Ishikawa (cell line): ENCODE data around the gene KIRREL3.

Experiments used
- CEBPB ChIP-seq: IDR thresholded peaks from 2 replicates; pipeline ENCODE4 v1.6.1; 2012
- CREB1 ChIP-seq: IDR thresholded peaks from 2 replicates; pipeline ENCODE4 v1.6.1; 2012; ENCODE audit warnings: low read depth
- EGR1 ChIP-seq: IDR thresholded peaks from 2 replicates; pipeline ENCODE4 v1.6.1; 2012
- EP300 ChIP-seq: IDR thresholded peaks from 2 replicates; pipeline ENCODE4 v1.6.1; 2012; ENCODE audit warnings: borderline replicate concordance
- FOXM1 ChIP-seq: IDR thresholded peaks from 2 replicates; pipeline ENCODE4 v1.6.1; 2012; ENCODE audit warnings: low read depth, borderline replicate concordance
- MAX ChIP-seq: IDR thresholded peaks from 2 replicates; pipeline ENCODE4 v1.6.1; 2012
- NFIC ChIP-seq: IDR thresholded peaks from 2 replicates; pipeline ENCODE4 v1.6.1; 2012
- RAD21 ChIP-seq: IDR thresholded peaks from 2 replicates; pipeline ENCODE4 v1.6.1; 2012; ENCODE audit warnings: low read depth
- TAF1 ChIP-seq: IDR thresholded peaks from 2 replicates; pipeline ENCODE4 v1.6.1; 2012; ENCODE audit warnings: low read depth, mild to moderate bottlenecking
- TCF12 ChIP-seq: IDR thresholded peaks from 2 replicates; pipeline ENCODE4 v1.6.1; 2012; ENCODE audit warnings: low read depth
- TEAD4 ChIP-seq: IDR thresholded peaks from 2 replicates; pipeline ENCODE4 v1.6.1; 2012
- YY1 ChIP-seq: IDR thresholded peaks from 2 replicates; pipeline ENCODE4 v1.6.1; 2012; ENCODE audit warnings: low read depth
- ZBTB7A ChIP-seq: IDR thresholded peaks from 2 replicates; pipeline ENCODE4 v1.6.1; 2012; ENCODE audit warnings: low read depth
- TF ChIP-seq, protein P1 (sequence below): IDR thresholded peaks from 2 replicates; pipeline ENCODE4 v1.6.1; 2012
- TF ChIP-seq, protein P2 (sequence below): IDR thresholded peaks from 2 replicates; pipeline ENCODE4 v1.6.1; 2012; ENCODE audit warnings: low read depth, mild to moderate bottlenecking

KIRREL3 gene

DNA sequence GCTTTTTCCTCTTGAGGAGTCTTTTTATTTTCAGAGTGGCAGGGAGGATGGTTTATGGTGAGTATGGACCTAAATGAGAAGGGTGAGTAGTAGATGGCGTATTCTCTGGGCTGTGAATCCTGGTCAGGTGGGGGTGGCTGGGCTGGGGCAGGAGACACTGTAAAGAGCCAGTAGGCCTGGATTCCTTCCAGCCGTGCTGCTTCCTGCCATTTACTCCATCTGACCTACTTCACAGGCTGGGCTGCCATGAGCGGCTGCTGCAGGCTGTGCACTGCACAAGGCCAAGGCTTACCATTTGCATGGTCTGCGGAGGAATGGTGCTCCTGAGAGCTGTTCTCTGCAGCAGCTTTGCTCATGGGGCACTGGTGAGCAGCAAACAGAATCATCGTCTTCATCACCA, 297.6 kb downstream of the KIRREL3 start:
- TF ChIP-seq TAF1 (no peak), RAD21 (no peak), CEBPB (no peak), TEAD4 (no peak)
- TF ChIP-seq, protein P1, sequence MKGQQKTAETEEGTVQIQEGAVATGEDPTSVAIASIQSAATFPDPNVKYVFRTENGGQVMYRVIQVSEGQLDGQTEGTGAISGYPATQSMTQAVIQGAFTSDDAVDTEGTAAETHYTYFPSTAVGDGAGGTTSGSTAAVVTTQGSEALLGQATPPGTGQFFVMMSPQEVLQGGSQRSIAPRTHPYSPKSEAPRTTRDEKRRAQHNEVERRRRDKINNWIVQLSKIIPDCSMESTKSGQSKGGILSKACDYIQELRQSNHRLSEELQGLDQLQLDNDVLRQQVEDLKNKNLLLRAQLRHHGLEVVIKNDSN, result no peak

- TF ChIP-seq TAF1, result no peak
- no peak for TF ChIP-seq EP300
- TF ChIP-seq MAX, result no peak
- TF ChIP-seq, protein P2, sequence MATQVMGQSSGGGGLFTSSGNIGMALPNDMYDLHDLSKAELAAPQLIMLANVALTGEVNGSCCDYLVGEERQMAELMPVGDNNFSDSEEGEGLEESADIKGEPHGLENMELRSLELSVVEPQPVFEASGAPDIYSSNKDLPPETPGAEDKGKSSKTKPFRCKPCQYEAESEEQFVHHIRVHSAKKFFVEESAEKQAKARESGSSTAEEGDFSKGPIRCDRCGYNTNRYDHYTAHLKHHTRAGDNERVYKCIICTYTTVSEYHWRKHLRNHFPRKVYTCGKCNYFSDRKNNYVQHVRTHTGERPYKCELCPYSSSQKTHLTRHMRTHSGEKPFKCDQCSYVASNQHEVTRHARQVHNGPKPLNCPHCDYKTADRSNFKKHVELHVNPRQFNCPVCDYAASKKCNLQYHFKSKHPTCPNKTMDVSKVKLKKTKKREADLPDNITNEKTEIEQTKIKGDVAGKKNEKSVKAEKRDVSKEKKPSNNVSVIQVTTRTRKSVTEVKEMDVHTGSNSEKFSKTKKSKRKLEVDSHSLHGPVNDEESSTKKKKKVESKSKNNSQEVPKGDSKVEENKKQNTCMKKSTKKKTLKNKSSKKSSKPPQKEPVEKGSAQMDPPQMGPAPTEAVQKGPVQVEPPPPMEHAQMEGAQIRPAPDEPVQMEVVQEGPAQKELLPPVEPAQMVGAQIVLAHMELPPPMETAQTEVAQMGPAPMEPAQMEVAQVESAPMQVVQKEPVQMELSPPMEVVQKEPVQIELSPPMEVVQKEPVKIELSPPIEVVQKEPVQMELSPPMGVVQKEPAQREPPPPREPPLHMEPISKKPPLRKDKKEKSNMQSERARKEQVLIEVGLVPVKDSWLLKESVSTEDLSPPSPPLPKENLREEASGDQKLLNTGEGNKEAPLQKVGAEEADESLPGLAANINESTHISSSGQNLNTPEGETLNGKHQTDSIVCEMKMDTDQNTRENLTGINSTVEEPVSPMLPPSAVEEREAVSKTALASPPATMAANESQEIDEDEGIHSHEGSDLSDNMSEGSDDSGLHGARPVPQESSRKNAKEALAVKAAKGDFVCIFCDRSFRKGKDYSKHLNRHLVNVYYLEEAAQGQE, result no peak
- TF ChIP-seq NFIC, result no peak
- TF ChIP-seq EGR1, result no peak
- TF ChIP-seq YY1, result no peak
- TF ChIP-seq TCF12, result no peak
- no peak for TF ChIP-seq RAD21
- TF ChIP-seq TEAD4, result no peak
- no peak for TF ChIP-seq ZBTB7A
- no peak for TF ChIP-seq CREB1
These were observed 298.3 kb downstream of the KIRREL3 start for GRCh38 chr11:126702165-126702720.

DNA sequence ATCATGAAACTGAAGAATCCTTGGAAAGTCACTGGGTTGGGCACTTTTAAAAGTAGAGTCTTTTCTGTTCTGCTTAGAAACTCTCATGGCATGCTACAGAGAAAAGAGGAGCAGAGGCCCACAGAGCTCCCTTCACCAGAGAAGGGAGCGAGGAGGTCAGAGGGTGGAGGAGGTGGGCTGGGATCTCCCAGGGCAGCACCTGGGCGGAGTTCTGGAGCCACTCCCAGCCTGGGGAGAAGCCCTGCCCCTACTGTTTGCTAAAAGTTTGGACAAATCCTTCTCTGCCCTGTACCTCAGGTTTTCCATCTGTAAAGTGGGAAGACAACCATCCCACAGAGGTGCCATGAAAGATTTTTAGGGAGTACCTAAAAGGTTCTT, 299.1 kb downstream of the KIRREL3 start:
- TF ChIP-seq EGR1, result no peak
- no peak for TF ChIP-seq EP300
- no peak for TF ChIP-seq TCF12
- no peak for TF ChIP-seq CEBPB

DNA sequence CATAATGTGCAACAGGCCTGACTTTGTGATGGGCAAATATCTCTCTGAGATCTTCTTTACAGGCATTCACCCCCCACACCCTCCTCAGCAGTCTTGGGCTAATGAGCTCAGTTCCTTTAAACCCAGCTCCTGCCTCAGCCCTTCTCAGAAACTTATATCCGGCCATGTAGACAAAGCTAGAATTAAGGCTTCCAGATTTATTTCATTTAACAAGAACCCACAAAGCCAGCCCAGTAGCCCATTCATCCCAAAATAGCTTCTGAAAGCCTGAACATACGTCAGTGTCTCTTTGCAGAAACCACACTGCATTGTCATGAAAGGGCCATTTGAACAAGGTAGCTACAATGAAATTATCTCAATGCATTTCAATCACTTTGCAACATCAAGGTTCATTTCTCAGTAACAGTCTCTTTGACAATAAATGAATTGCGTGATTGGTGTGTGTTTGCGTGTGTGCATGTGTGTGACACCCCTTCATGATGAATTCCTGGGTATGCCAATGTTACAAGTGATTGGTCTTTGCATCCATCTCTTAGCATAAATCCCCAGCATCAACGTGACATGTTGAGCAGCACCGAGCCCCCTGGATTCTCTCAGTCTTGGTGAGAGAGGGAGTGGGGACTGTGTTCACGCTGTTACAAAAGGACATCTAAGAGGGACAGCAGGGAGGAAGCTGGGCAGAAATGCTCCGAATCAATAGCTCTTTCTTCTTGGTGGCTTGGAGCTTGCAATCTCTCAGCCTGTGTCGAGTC, 299.6 kb downstream of the KIRREL3 start:
- no peak for TF ChIP-seq MAX
- no peak for TF ChIP-seq FOXM1
- TF ChIP-seq, protein P1, result no peak
- TF ChIP-seq RAD21, result no peak
- TF ChIP-seq TEAD4, result no peak
- no peak for TF ChIP-seq YY1
- no peak for TF ChIP-seq TCF12
- TF ChIP-seq ZBTB7A, result no peak
- TF ChIP-seq EGR1, result no peak

DNA sequence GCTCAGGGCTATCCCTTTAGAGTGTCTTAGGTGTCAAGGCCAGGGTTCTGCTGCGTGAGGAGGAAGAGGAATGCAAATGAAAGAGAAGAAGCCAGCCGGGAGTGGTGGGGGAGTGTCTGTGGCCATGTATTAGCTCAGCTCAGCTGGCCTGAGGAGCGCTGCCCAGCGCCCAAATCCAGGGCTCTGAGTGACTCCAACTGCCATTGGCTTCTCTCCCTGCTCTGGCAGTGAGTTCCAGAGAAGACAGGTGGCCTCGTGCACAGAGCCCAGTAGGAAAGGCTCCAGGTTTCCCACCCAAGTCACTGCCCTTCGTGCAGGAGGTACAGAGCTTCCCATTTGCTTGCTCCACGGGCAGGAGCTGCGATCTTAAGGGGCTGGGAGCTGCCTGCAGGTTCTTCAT, 302.0 kb downstream of the KIRREL3 start:
- TF ChIP-seq, protein P2, result no peak
- TF ChIP-seq YY1, result no peak
- no peak for TF ChIP-seq EGR1
- no peak for TF ChIP-seq CREB1
- TF ChIP-seq, protein P1, result no peak
- TF ChIP-seq TAF1, result no peak
- TF ChIP-seq NFIC, result no peak
- TF ChIP-seq TCF12, result no peak
- TF ChIP-seq RAD21, result no peak
- no peak for TF ChIP-seq EP300
- TF ChIP-seq MAX, result no peak
- TF ChIP-seq CEBPB, result no peak
- no peak for TF ChIP-seq ZBTB7A
- no peak for TF ChIP-seq TEAD4
- TF ChIP-seq FOXM1, result no peak

DNA sequence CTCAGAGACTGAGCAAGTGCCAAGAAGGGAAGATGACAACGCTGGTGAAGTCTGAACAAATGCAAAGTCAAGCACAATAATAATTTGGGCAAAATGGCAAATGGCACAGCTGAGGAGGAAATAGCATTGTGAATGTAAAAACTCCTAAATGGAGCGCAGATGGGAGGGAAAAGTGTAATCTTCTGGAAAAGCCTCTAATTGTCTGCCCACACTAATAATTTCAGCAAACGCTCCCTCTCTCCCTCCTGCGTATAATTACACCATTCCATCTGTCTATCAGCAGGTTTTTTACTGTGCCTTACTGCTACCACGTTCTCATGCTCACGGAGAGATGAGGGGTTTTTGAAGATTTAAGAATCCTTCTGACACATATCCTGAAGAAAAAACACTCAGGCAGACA, 302.6 kb downstream of the KIRREL3 start:
- TF ChIP-seq TAF1 (no peak), MAX (no peak), TCF12 (no peak), YY1 (no peak), FOXM1 (no peak), EGR1 (no peak), TEAD4 (no peak), EP300 (no peak), CREB1 (no peak)
